G401.6 (cell line): ENCODE results near the gene DPH3.
A peak's percentile ranks its signal among the peaks of the same experiment; 100 is the strongest.
"Not testable (repeated sequence)": the region's sequence is repeated elsewhere in the genome, so short reads cannot be mapped to it uniquely, and the experiment has no call there.

Experiments
- FAIRE-seq: peaks from 2 replicates; lab custom pipeline; 2012; peaks lifted over from hg19 to GRCh38; lab: Jason Lieb, UNC

The DPH3 gene

DNA sequence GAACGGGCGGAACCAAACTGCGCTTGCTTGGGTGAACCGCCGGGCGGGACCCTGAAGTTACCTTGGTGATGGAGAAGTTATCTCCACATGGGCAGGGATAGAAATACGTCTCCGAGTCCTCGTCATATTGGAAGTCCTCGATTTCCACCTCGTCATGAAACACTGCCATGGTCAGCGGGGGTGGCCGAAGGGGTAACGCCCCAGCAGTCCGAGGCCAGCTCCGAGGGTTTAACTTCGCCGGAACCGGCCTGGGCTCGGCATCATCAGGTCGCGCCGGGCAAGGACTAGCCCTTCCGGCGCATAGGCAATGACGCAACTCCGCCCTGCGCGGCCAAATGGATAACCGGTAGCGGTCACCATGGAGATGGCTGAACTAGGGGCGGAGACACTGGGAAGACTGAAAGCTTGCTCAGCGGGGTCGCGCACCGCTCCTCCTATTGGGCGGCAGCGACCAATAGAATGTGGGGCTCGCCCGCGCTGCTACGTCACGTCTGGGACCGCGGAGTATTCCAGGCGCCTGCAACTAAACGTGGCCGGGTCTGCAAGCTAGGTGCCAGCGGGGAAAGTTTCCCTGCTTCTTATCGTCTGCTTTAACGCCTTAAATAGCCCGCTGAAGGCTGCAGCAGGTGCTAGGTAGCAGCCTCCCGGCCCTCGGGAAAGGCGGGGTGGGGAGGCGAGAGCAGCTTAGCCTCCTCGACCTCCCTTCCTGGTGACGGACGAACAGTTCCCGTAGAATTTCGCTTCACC, at the start of gene DPH3, which contains the start of gene OXNAD1:
Gene DPH3 (minus strand): TSS at position 236 of the 747 bp plus-strand sequence. CDS start 67 bp downstream, at position 169.
Gene OXNAD1 (plus strand): TSS at position 505 of the 747 bp plus-strand sequence. CDS start 5,741 bp downstream, outside the sequence.
- FAIRE-seq, result peak; percentile 98

DNA sequence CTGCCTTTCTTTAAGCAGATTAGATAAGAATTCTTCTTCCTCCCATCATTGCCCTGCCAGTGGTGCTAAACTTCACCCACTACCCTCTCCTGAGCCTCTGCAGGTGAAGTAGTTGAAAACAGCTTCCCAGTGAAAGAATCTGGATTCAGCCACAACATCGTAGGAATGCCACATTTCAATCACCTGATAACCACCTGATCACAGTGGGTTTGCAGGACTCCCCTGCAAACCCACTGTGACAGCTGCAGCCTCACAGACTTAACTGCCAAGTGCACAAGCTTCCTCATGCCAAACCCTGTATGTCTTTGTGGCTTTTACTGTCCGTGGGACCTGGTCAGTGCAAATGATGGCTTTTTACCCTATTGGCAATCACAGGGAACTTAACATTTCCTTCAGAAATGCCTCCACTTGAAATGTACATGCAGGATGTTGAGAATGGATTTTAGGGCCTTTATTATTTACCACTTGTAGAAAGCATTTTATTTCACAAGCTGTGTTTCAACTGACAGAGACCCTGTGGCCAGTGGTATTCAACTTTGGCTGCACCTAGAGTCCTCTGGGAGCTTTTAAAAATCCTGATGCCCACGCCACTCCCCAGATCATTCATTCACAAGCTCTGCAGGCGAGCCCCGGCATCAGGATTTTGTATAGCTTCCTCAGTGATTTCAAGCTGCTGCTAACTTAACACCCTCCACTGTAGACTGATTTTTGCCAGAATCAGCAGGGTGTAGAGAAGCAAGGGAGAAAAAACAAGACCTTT, 49.3 kb upstream of the DPH3 start:
- no peak for FAIRE-seq

DNA sequence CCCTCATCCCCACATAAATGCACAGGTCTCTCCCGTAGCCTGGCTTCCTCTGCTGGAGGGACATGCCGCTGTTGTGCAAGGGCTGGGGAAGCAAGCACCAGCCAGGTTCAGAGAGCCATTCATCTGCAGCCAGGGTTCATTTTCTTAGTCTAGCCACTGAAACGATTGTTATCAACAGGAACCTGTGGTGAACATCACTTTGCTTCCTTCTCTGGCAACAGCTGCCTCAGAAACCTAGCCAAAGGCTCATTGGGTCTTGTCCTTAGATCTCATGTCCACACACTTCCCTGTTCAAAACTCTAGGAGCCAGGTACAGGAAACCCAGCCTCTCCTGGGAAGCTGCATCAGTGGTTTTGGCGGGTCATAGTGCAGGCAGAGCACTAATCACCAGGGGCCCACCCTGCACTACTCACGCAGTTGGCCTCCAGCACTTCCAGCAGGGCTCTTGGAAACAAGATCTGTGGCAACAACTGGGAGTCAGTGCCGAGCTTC, 47.3 kb upstream of the DPH3 start:
- no peak for FAIRE-seq

DNA sequence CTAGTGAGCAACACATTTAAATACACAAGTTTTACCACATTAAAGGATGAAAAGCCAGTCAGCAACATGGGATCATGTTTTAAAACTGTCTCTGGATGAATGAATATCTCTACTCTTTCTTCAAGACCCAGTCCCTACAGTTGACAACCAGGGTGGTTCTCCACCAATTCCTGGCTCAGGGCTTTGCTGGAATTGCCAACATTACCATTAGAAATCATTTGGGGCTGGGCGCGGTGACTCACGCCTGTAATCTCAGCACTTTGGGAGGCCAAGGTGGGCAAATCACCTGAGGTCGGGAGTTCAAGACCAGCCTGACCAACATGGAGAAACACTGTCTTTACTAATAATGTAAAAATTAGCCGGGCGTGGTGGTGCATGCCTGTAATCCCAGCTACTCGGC, 45.7 kb upstream of the DPH3 start:
- not testable (repeated sequence) for FAIRE-seq

DNA sequence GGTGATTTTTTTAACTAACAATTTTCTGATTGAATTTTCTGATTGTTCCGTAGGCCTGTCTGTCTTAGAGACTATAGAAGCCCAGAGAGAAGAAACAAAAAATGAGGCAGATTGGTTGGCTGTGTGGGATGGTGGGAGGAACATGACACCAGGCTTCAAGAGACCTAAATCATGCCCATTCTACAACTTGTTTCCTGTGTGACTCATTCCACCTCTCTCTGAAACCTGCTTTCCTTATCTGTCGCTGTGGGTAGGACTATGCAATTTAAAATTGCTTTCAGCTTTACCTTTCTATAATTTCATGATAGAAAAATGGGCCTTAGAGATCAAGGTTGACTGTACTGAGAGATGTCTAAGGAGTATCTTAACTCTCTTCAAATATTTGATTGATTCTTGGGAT, 44.8 kb upstream of the DPH3 start:
- no peak for FAIRE-seq

DNA sequence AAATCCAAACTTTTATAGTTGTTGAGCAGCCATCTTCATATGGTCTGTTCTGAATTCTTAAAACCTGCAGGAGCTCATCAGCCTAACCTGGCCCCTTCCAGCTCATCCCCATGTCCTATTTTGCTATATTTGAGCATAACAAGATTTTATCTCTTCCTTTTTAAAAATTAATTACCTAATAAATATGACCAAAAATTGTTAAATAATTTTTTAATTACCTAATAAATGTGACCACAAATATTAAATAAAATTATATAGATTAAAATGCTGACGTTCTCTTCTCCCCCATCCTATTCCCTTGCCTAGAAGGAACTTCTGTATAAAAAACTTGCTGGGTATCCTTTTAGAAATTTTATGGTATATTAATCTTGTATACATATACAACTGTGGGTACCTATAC, 44.0 kb upstream of the DPH3 start:
- FAIRE-seq, result no peak

DNA sequence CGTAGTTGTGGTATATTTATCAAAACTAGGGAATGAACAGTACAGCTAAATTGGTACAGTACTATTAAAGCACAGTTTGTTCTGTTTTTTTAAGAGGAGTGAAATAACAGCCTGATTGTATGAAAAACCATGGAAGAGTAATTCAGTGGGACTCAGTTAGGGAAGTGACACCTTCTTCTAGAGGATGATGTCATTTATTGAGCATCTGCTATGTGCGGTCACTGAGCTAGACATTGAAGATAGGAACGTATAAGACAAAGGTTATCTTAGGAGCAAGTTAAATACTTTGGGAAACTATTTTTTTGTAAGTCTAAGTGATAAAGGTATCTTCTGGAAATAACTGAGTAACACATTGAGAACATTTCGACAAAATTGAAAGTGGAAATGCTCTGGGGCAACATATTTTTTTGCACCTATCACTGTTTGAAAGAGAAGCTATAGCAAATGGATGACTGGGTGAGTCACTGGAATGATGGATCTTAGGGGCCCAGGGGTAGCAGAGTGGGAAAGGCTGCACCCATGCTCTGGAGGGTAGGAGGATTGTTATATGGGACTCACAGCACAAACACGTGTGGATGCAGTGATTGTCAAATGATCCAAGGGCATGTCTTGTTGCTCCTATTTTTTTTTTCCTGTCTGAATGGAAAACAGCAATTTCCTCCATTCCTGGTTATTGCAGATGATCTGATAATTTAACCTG, 43.2 kb upstream of the DPH3 start:
- FAIRE-seq, result no peak

DNA sequence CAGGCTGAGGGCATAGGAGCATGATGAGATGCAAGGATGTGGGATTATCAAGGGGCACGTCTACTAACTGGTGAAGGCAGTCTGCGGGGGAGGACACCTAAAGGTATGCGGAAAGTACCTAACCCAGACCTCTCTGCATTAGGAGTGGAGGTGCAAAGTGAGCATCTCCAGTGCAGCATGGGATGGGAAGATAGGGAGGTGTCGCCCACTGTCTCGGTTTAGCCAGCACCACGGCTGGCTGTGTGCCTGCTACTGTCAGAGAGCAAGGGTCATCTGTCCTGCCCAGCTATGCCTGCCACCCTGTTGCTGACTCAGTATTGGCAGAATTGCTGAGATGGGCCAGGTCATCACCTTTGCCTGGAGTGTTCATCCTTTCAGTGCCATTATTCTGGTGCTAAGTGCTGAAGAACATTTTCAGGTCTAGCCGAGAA, 40.4 kb upstream of the DPH3 start:
- FAIRE-seq, result no peak

DNA sequence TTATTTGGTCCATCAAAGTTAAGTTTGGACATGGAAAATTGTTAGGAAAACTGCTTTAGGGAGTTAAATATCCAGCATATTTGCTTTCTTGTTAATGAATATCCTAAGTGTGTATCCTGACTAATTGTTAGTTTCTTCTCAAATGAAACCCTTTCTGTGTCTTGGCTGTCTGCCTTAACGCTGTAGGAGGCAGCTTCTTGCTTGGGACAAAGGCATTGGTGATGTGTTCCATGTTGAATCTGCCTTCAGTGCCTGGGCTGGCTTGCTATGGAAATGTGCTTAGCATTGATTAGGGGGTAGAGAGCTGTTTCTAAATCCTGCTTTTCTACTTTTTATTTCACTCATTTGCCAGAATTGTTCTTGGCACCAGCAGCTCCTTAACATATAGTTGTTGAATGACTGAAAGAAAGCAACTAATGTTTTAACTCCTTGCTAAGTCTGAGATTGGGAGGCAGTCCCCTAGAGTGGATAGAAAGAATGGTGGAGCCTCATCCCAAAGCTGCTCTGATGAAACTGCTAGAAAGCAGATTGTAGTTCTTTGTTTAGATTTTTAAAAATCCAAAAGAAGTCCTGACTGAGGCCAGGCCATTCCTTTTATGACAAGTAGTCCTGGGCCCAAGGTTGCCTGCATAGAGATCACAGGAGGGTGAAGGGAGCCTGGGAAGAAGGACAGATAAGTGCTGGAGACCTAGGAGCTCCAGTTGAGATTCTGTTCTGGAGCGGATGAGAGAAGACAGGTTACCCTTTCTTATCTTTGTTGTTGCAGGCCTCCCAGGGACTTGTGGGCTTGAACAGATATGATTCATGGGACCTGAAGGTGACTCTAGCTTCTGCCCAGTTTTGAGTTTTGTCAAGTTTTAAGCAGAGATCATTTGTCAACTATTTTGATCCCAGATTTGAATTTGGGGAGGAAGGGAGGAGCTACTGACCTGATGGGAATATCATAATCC, 39.6 kb upstream of the DPH3 start:
- FAIRE-seq, result no peak

DNA sequence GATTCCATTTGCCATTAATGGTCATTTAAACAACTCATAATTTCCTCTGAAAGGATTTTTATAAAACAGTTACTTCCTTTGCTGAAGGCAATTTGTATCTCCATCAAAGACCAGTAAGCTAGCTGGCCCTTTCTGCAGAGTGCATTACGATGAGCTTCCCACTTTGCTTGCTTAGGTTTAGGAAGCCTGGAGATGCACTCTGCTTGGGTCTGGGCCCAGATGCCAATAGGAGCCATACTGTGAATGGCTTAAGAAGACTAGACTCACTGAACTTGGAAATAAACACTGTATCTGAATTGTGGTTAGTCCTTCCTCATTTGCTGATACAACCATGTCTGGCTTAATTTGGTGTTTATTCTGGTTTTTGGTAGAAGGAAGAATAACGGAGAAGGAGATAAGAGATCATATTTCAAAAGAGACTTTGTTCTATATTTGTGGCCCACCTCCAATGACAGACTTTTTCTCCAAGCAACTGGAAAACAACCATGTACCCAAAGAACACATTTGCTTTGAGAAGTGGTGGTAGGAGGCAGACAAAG, 38.4 kb upstream of the DPH3 start:
- FAIRE-seq, result no peak

DNA sequence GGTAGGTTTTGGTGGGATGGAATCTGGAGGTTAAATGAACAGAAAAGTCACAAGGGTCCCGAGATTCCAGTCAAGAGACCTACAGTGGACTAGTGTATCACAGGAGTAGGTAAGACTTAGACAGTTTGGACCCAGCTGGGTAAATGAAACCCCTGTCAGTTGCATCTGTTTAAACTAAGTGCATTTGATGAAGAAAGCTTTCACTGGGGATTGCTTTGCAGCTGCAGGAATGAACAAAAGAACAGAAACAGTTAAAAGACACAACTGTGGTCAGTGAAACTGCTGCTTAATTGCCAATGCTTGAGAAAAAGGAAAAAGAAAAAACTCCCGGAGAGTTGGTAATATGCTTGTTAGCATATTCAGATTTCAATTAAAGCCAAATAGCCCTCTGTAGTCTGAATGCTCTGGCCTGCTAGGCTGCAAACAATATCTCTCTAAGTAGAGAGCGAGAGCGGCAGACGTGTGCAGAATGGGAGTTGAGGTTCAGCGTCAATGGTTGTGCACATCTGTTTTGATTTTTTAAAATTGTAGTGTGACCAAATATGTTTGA, 37.4 kb upstream of the DPH3 start:
- no peak for FAIRE-seq

DNA sequence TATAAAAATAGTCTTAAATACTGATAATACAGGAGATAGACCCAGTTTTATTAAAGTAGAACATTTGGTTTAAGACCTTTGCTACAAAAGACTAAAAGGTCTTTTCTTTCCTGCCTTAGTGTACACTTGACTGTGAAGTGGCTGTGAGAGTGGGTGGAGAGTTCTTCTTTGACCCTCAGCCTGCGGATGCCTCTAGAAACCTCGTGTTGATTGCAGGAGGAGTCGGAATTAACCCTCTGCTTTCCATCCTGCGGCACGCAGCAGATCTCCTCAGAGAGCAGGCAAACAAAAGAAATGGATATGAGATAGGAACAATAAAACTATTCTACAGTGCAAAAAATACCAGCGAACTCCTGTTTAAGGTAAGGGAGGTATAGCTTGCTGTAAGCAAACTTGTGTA, 36.8 kb upstream of the DPH3 start:
- FAIRE-seq, result no peak

DNA sequence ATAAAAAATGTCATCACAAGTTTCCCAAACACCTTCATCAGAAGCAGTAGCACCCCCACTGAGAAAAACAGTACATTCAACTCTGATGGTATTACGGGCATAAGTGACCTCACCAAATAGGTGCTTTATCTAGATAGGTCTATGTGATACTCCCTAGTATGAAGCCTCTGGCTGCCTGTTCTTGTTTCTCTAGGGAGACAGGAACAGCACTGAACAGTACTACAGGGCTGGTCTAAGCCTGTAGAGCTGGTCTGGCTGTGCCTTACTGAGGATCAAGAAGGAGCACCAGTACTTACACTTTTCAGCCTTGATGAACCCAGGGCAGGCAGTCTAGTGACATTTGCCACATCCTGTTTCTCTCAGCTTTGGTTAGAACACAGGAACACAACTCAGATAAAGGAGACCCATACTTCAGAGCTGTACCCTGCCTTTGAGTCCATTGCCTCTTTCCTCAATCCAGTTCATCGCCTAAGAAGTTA, 36.2 kb upstream of the DPH3 start:
- FAIRE-seq, result no peak

DNA sequence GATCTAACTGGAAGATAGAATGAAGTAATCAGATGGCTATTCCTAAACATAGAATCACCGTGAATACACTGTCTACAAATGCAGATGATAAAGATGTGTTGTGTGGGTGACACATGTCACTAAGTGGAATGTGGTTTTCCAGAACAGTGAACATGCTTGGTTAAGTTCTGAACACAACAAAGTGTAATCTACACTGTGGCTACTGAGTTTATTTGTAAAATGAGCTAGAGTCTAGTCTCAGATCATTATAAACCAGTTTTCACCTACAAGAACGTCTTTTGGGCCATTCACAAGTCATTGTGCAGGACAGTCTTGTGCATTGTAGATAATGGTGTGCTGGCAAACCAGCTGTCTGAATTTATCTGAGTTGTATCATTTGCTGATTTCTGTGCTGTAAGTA, 35.6 kb upstream of the DPH3 start:
- no peak for FAIRE-seq

DNA sequence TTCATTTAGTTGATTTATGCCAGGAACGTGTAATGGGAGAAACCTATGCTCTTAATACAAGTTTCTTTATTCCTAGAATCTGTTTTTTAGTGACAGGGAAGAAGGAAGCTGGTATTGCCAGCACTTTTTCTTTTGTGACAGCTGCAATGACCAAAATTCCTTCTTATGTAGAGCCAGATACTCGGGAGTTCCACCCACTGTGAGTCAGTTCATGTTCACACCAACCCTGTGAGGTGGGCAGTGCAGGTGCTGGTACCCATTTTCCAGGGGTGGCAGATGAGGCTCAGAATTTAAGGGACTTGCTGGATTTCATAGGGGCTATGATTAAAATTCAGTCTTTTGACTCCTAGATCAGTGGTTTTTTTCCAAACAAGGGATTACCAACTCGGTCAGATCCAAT, 35.0 kb upstream of the DPH3 start:
- no peak for FAIRE-seq

DNA sequence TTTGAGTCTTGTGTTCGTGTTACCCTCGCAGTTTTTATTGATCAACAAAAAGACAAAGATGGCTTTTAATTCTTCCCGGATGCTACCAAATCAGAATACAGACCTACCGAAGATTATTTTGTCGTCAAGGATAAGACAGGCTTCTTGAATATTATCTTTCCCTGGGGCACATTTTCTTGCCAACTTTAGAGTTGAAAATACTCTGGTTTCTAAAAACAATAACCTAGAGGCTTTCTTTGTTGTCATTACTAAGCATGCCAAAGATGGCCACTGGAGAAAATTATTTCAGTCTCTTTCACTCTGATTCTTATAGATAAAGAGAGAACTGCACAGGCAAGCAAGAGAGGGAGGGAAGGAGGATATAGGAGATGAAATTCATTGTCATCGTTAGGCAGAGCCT, 34.1 kb upstream of the DPH3 start:
- no peak for FAIRE-seq

DNA sequence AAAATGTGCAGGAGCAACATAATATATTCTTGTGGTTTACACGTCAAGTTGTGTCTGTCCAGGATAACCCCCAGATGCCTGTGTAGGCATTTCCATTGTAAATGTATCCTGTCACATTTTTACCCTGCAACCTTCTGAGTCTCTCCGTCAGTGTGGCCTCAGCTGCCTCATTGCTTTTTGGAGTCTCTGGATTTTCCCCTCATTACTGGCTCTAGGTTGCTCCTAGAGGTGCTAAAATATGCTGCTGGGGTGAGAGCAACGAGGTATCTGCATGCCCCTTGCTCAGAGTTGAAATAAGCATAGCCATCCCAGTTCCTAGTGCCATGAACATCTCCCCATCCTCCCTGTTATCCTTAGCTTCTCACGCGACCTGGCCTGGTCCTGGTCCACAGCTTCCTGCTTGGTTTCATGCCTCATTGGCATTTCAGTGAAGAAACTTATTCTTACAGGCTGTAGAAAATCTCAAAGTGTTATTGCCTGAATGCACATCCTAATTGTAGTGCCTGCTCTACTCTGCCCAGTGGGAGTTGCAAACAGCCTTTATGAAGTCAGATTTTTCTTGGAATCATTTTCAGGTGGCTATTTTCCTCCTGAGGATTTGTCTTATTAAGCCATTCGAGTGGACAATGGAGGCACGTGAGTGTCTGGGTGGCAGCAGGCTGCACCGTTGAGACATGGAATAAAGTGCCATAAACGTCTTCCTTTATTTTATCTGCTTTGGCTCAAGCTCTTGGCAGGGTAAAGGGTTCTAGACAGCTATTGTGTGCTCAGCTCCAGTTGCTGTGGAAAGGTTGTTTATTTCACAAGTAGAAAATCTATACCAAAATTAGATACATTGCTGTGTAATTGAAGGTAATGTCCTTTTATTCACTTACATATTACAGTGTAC, 33.5 kb upstream of the DPH3 start:
- no peak for FAIRE-seq

DNA sequence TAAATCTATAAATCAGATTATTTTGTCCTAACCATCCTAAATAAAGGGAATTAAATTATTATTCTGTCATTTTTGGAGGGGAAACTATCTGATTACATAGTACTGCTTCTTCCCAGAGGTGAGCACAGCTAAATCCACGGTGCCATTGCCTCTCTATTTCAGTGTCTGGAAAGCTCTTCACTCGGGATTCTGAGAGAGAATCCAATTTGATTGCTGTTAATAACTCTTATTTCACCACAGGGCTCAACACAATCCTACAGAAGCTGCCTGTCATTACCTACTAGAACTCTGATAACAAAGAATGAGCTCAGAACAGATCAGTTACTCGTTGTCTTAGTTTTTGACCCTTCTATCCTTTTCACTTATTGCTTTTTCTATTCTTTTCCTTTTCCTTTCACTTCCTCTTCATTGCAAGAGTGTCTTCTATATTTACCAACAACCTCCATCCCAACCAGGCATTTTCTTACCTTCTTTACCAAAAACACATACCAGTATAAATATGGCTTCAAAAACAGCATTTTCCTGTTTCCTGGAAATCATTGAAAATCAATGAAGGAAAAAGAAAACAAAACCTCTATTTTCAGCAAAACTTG, 30.7 kb upstream of the DPH3 start:
- FAIRE-seq, result no peak

DNA sequence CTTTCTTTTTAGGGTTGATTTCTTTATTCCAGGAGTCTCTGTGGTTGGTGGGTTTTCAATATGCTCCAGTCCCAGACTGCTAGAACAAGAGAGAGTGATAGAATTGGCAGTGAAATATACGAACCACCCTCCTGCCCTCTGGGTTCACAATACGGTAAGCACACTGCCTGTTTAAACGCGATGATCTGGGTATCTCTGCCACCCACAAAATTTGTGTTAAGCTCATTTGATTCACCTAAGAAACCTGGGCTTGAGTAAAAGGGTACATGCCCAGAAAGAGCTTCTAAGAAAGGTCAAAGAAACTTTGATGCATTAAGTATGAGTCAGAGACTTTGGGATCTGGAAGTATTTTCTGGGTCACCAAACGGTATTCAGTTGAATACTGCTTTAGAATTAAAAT, 30.1 kb upstream of the DPH3 start:
- FAIRE-seq, result no peak

DNA sequence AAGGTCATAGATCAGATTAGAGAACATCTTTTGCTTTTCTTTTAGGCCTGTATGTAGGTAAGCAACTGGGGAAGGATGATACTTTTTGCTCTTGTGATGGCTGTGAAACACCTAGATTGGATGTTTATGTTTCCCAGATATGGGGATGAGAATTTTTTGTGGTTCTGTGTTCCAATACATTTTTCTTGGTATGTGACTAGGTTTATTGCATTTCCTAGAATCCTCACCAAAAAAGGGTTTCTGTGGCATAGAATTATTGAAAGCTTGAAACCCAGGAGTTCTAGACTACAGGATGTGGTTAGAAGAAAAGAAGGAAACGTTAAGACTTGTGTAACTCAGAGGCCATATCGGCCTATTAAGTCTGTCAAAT, 26.1 kb upstream of the DPH3 start:
- FAIRE-seq, result no peak
